Colonic mucosa (tissue), 4 donors: Measurements from ENCODE around the gene CDH4. TPM values are rescaled to one million over a fixed set of nuclear protein-coding genes. Genes with fewer than 3 reads are reported as not detected.

Source experiments
- DNase-seq: peaks from one replicate; pipeline ENCODE4 v3.0.0-alpha.2; 2020
- H3K27ac ChIP-seq: fragments of 200-600 bp; one replicate; pipeline ENCODE4 v1.8.0; 2021
- H3K27me3 ChIP-seq: fragments of 200-600 bp; one replicate; pipeline ENCODE4 v1.8.0; 2021
- H3K36me3 ChIP-seq: fragments of 200-600 bp; one replicate; pipeline ENCODE4 v1.8.0; 2021
- H3K4me1 ChIP-seq: fragments of 200-600 bp; one replicate; pipeline ENCODE4 v1.8.0; 2021; ENCODE audit warnings: mild to moderate bottlenecking
- H3K4me3 ChIP-seq: fragments of 200-600 bp; one replicate; pipeline ENCODE4 v1.8.0; 2021
- H3K9ac ChIP-seq, 2 donors: one replicate each; pipeline ENCODE4 v1.7.0; 2013; ENCODE audit warnings: control low read depth in 2 of 2, low read depth in 2 of 2, low read length in 2 of 2
- H3K9me3 ChIP-seq: fragments of 200-600 bp; one replicate; pipeline ENCODE4 v1.8.0; 2021
- intact Hi-C: fragments of 100-400 bp; cut with DNase I; formaldehyde crosslinking; loops from one replicate; pipeline ENCODE4 v1.14.1; 2022
- total RNA-seq, 2 donors: library from RNA; stranded (reverse); fragmentation: NEBNext Ultra II Directional in 1 of 2; extraction: Animal tissue kit (Norgen Biotek cat#: 25700) in 1 of 2; gene quantifications; one replicate each; pipeline ENCODE4 v1.2.1, GENCODE V29; 2021
- TF ChIP-seq, protein P1 (sequence below): fragments of 200-600 bp; IDR thresholded peaks from one replicate; pipeline ENCODE4 v1.8.0; 2022; ENCODE audit warnings: antibody characterized with exemption, mild to moderate bottlenecking
- donor health status: healthy.
- donor health status: DM: no; HTN: no; CAD: no.
- donor health status: DM: no; HTN: no; CAD: no.

CDH4 gene
- total RNA-seq, 2 donors from 2014 or later, result 0.08 TPM; not detected in 1

DNA sequence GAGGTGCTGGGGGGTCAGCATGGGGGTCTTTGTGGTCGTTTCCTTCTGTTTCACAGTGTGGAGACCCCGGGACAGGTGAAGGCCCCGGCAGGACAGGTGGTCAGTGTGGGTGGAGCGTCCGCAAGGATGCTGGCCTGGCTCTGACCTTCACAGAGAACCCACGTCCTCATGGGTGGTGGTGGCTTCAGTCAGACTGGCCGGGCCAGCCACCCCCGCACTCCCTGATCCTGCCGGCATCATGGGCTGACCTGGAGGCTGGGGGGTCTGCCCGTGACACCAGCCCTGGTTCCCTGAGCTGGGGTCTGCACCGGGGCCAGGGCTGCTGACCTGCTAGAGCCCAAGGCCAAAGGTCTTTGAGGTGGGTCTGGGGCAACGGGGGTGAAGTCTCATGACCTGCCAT is 41.9 kb downstream of the CDH4 start:
- no peaks in the 10 kb centered on the region for H3K27me3 ChIP-seq
- DNase-seq, result no peak
- no peak overlapping the region for H3K27ac ChIP-seq
- H3K9ac ChIP-seq, result no peak overlapping the region
- H3K36me3 ChIP-seq, result no peaks in the 10 kb centered on the region
- intact Hi-C loops, result no loop called here
- H3K9me3 ChIP-seq, result no peaks in the 10 kb centered on the region
- H3K4me3 ChIP-seq, result no peak overlapping the region
- H3K4me1 ChIP-seq, result no peaks in the 10 kb centered on the region
- TF ChIP-seq, protein P1, sequence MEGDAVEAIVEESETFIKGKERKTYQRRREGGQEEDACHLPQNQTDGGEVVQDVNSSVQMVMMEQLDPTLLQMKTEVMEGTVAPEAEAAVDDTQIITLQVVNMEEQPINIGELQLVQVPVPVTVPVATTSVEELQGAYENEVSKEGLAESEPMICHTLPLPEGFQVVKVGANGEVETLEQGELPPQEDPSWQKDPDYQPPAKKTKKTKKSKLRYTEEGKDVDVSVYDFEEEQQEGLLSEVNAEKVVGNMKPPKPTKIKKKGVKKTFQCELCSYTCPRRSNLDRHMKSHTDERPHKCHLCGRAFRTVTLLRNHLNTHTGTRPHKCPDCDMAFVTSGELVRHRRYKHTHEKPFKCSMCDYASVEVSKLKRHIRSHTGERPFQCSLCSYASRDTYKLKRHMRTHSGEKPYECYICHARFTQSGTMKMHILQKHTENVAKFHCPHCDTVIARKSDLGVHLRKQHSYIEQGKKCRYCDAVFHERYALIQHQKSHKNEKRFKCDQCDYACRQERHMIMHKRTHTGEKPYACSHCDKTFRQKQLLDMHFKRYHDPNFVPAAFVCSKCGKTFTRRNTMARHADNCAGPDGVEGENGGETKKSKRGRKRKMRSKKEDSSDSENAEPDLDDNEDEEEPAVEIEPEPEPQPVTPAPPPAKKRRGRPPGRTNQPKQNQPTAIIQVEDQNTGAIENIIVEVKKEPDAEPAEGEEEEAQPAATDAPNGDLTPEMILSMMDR, result no peak

DNA sequence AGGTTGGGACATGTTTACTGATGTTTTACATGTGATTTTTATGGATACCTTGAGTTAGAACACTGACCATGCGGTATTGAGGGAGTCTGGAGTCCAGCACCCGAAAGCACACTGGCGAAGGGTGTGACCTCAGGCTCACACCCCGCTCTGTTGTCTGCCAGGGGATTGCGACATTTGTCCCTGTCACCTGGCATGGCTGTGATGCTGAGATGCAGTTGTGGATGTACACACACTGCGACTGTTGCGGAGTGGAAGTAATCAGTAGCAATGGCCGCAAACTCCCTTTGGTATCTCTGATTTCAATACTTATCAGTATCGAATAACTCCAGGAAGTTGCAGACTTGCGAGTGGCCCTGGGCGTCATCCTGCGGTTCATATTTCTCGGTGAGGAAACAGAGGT is 43.2 kb downstream of the CDH4 start:
- intact Hi-C loops, result no loop called here
- Histone ChIP-seq H3K9ac (no peak overlapping the region), H3K4me1 (no peaks in the 10 kb centered on the region), H3K27ac (no peak overlapping the region), H3K36me3 (no peaks in the 10 kb centered on the region), H3K4me3 (no peak overlapping the region), H3K9me3 (no peaks in the 10 kb centered on the region), H3K27me3 (no peaks in the 10 kb centered on the region)
- TF ChIP-seq, protein P1, result no peak
- no peak for DNase-seq

DNA sequence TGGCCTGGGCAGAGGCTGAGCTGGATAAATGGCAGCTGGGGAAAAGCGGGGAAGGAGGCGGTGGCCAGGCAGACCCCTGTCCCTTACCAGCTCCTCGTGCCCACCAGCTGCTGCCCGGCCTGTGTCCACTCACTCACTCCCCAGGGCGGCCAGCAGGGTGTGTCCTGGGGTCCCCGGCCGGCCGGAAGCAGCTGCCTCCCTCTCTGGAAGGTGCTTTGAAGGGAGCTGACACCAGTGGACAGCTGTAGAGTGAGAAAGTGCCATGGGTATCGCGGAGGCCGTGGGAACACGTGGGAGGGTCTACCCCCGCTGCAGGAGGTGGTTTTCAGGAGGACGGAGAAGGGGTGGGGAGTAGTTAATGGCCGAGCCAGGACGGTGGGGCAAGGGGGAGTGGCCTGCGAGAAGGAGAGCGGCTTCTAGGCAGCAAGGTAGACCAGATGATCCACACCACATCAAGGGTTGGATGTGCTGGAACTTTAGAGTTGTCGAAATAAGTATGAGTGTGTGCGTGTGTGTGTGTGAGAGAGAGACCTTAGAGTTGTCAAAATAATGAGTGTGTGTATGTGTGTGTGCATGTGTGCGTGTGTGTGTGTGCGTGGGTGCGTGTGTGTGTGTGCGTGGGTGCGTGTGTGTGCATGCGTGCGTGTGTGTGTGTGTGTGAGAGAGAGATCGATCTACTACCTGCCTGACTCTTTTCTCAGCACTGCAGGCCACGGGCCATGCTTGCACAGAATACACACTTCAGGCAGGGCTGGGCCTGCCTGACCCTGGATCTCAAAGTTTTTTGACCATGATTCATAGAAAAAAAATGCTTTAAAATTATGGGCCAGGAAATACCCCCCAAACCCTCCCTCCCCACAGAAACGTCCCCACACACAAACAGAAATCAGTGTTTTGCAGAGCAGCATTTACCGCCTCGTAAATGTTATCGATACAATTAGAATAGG is 43.9 kb downstream of the CDH4 start:
- H3K36me3 ChIP-seq, result no peaks in the 10 kb centered on the region
- H3K27ac ChIP-seq, result no peak overlapping the region
- H3K9me3 ChIP-seq, result no peaks in the 10 kb centered on the region
- intact Hi-C loops, result no loop called here
- no peak for DNase-seq
- H3K4me1 ChIP-seq, result no peaks in the 10 kb centered on the region
- no peak overlapping the region for H3K4me3 ChIP-seq
- no peak overlapping the region for H3K9ac ChIP-seq
- no peaks in the 10 kb centered on the region for H3K27me3 ChIP-seq
- TF ChIP-seq, protein P1, result no peak

DNA sequence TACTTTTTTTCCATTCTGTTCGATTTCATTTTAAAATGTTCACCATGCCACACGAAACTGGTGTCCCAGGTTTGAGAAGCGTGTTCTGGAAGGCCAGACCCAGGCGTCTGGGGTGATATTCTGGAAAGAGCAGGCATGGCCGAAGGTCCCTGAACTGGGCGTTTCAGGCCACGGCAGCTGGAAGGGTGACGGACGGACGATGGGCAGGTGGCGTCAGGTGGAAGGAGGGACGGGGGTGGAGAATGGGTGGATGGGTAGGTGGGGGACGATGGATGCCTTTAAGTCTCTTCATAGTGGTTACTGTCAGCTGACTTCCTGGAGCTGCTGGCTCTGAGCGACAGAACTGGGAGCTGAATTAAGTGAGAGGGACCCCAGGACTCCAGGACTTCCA is 44.6 kb downstream of the CDH4 start:
- intact Hi-C loops, result no loop called here
- H3K9ac ChIP-seq, result no peak overlapping the region
- no peaks in the 10 kb centered on the region for H3K4me1 ChIP-seq
- TF ChIP-seq, protein P1, result no peak
- no peak overlapping the region for H3K4me3 ChIP-seq
- H3K9me3 ChIP-seq, result no peaks in the 10 kb centered on the region
- H3K27ac ChIP-seq, result no peak overlapping the region
- no peaks in the 10 kb centered on the region for H3K27me3 ChIP-seq
- DNase-seq, result no peak
- H3K36me3 ChIP-seq, result no peaks in the 10 kb centered on the region

DNA sequence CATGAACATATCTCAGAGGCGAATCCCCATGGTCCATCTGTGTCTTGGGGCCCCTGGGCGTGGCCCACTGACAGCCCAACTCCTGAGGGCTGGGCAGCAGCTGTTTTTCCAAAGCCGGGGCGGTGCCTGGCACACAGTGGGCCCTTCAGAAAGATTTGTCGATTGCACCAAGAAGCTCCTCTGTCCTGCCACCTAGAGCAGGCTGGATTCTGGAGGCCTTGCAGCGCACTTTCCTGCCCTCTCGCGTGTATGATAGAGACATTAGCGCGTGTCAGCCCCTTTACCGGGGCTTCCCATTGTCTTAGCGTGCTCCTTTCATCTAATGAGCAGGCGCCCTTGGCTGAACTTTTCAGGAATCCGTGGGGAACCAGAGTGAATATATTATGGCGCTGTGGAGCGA is 45.4 kb downstream of the CDH4 start:
- H3K36me3 ChIP-seq, result no peaks in the 10 kb centered on the region
- H3K4me1 ChIP-seq, result no peaks in the 10 kb centered on the region
- no peak overlapping the region for H3K9ac ChIP-seq
- H3K9me3 ChIP-seq, result no peaks in the 10 kb centered on the region
- intact Hi-C loops, result no loop called here
- no peaks in the 10 kb centered on the region for H3K27me3 ChIP-seq
- no peak overlapping the region for H3K4me3 ChIP-seq
- TF ChIP-seq, protein P1, result no peak
- H3K27ac ChIP-seq, result no peak overlapping the region
- DNase-seq, result no peak
